Measurements from ENCODE around the gene PTGES.

- TF ChIP-seq, protein P1, sequence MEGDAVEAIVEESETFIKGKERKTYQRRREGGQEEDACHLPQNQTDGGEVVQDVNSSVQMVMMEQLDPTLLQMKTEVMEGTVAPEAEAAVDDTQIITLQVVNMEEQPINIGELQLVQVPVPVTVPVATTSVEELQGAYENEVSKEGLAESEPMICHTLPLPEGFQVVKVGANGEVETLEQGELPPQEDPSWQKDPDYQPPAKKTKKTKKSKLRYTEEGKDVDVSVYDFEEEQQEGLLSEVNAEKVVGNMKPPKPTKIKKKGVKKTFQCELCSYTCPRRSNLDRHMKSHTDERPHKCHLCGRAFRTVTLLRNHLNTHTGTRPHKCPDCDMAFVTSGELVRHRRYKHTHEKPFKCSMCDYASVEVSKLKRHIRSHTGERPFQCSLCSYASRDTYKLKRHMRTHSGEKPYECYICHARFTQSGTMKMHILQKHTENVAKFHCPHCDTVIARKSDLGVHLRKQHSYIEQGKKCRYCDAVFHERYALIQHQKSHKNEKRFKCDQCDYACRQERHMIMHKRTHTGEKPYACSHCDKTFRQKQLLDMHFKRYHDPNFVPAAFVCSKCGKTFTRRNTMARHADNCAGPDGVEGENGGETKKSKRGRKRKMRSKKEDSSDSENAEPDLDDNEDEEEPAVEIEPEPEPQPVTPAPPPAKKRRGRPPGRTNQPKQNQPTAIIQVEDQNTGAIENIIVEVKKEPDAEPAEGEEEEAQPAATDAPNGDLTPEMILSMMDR (IDR thresholded peaks at IDR 0.05): no peak
- no peak for TF ChIP-seq POLR2A (IDR thresholded peaks at IDR 0.05)
- no peak for TF ChIP-seq EP300 (IDR thresholded peaks at IDR 0.05)
Observed at GRCh38 chr9:129769669-129770068, 16.8 kb upstream of the PTGES start.

Data from sigmoid colon (tissue), 4 donors.